Stimulated activated CD4-positive, alpha-beta T cell treated with anti-CD3 and anti-CD28 coated beads, Interleukin-4, amount 100 ng/mL, for 24 hours (primary cell): ENCODE results near the gene CBX7.

Experiments used
- DNase-seq: peaks from one replicate; pipeline ENCODE4 v3.0.0-alpha.2; 2020

CBX7 gene

DNA sequence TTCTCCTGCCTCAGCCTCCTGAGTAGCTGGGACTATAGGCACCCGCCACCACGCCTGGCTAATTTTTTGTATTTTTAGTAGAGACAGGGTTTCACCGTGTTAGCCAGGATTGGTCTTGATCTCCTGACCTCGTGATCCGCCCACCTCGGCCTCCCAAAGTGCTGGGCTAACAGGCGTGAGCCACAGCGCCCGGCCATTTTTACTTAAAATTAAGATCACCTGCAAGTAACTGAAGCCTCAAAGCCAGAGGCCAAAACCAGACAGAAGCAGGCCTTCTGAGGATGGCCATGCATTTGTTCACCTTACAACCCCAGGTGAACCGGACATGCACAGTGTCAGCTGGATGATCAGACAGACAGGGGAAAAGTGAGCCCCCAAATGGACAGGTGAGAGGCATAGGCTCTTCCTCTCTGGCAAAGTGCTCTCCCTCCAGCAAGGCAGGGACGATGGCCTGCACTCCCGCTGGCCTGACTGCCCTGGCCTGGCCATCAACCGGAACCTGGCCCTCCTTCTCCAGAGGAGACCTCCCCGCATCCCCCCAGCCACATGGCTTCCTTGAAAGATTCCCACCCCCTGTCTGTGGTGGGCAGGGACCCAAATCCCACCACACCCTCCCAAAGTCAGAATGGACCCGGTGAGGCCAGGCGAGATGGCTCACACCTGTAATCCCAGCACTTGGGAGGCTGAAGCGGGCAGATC, 29.6 kb downstream of the CBX7 start:
- no peak for DNase-seq

DNA sequence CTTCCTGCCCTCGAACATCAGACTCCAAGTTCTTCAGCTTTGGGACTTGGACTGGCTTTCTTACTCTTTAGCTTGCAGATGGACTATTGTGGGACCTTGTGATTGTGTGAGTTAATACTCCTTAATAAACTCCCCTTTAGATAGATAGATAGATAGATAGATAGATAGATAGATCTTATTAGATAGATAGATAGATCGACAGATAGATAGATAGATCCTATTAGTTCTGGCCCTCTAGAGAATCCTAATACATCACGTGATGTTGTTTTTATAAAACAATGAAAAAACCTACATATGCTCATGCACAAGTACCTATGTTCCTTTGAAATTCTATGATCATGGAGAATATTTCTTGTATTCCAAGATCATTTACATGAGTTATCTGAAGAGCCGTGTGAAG, 31.5 kb downstream of the CBX7 start:
- DNase-seq, result no peak

DNA sequence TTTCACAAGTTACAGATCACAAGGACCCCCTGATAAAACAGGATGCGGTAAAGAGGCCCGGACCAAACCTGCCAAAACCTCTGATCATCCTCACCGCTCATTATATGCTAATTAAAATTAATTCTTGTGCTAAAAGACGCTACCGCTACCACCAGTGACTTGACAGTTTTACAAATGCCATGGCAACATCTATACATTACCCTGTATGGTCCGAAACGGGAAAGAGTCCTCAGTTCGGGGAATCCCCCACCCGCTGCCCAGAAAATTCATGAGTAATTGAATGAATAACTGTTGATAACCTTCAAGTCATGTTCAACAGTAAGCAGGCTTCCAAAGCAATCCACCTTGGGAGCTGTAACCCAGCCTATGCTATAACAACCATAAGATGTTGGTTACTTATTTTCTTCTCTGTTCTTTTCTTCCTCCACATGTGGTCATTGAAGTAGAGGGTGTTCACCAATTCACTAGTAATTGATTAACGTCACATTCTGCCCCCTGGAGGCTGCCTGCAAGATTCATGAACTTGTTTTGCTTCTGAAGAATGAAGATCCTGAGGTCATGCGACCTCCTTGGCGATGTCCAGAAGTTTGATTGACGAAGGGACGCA, 34.8 kb downstream of the CBX7 start:
- peak; percentile 85 for DNase-seq

DNA sequence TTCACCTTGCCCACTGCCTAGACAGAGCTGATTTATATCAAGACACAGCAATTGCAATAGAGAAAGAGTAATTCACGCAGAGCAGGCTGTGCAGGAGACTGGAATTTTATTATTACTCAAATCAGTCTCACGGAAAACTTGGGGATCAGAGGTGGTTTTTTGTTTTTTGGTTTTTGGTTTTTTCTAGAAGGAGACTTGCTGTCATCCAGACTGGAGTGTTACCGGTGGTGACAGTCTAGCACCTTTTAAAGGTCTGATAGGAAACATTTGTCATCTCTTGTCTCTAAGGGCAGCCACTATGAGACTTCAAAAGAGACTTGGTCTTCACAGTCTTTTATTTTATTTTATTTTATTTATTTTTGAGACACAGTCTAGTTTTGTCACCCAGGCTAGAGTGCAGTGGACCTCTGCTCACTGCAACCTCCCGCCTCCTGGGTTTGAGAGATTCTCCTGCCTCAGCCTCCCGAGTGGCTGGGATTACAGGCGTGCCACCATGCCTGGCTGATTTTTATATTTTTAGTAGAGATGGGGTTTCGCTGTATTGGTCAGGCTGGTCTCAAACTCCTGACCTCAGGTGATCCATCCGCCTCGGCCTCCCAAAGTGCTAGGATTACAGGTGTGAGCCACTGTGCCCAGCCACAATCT, 36.4 kb downstream of the CBX7 start:
- DNase-seq, result peak; percentile 31

DNA sequence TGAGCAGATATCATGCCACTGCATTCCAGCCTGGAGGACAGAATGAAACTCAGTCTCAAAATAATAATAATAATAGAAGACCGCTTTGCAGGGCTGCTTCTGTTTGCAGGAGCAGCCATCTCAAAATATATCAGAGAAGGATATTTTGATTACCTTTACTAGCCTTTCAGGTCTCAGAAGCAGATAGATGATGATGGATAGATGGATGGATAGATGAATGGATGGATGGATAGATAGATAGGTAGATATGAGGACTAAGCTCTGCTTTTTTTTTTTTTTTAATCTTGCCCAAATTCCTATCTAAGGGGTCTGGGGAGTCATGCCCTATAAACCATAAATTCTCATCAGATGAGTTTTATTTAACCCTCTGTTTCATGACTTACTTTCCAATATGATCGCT, 36.9 kb downstream of the CBX7 start:
- no peak for DNase-seq

DNA sequence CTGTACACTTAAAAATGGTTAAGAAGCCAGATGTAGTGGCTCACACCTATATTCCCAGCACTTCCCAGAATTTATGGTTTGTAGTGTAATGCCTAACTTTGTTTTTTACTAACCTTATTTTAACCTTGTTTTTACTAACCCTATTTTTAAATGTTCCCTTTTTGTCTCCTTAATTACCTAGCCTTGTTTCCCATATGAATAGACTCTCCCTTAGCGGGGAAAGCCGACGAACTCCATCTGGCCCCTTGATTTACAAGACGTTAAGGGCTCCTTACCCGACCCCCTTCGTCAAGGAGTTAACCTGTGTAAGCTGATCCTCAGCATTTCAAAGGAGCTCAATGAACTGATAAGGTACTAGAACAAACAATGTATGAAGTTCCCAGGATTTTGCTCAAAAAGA, 38.4 kb downstream of the CBX7 start:
- DNase-seq, result no peak

DNA sequence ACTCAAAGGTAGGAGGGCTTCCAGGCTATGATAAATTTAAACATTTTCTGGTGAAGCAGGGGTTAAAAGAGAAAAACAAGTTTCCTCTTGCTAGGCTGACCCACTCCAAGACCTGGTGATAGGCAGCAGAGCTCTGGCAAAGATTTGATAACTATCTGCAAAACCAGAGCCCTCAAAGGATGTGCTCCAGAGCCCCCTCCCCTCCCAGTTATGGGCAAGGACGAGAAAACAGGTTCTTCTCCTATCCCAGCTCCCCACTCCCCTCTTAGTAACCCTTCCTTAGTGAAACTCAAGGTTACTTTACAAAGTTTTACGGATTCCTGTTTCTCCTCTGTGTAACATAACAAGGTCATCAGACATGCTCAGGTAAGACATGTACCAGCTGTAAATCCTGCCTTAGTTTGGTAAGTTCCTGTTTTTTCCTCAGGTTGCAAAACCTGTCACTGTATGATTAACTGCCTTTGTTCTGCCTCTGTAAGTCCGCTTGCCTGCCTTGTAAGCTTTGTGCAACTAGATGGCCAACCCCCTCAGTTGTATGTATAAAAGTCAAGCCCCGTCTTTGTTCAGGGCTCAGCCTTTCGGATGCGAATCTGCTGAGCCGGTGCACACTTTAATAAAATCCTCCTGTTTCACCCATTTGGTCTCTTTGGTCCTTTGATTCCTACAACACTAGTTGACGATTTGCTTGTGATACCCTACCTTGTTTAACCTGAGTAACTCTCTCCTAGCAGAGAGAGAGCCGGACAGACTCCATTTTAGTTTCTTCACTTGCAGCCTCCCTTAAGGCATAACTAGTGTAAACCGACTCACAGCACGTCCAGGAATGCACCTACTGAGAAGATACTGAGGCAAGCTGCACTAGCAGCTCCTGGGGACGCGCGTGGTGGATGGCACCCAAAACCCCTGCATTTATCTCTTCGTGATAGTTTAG, 41.6 kb downstream of the CBX7 start:
- DNase-seq, result no peak

DNA sequence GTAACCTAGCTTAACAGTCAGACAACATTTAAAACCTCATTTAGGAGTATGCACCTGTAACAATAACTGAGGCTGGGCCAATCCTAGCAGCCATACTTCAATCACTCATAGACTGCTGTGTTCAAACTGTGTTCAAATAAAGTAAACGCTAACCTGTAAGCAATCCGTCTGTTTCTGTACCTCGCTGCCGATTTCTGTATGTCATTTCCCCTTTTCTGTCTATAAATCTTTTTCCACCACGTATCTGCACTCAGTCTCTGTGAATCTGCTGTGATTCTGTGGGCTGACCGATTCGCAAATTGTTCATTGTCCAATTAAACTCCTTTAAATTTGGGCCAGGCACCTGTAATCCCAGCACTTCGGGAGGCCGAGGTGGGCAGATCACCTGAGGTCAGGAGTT, 43.1 kb downstream of the CBX7 start:
- no peak for DNase-seq

DNA sequence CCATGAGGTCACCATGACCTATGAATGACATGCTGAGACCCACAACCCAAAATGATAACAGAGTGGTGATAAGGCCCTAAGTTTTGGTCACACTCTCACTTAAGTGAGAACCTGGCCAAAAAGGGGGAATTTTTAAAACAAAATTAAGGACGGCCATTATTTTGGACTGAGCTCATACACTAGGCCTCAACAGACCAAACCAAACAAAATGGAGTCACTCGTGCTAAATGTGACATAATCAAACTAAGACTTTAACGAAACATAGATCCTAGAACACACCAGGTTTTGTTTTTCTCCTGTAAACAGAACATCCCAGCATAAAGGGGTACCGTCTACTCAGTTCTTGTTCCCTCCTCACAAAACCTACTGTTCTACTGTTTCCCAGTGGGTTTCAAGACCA, 44.0 kb downstream of the CBX7 start:
- no peak for DNase-seq

DNA sequence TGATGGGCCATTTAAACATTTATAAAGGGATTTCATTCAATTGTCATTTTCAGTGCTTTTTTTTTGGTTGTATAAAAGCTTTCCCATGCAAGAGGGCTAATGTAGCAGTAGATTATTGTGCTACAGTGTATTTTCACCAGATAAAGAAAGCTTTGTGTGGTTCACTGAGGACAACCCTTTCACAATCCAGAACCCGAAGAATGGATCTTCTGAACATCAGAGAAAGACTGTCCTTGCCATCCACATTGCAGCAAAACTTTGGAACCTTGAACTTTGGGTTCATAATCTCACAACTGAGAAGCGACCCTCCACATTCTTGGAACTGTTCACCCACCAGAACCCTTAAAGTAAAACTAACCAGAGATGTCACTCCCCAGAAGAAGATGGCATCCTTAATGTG, 46.2 kb downstream of the CBX7 start:
- no peak for DNase-seq

DNA sequence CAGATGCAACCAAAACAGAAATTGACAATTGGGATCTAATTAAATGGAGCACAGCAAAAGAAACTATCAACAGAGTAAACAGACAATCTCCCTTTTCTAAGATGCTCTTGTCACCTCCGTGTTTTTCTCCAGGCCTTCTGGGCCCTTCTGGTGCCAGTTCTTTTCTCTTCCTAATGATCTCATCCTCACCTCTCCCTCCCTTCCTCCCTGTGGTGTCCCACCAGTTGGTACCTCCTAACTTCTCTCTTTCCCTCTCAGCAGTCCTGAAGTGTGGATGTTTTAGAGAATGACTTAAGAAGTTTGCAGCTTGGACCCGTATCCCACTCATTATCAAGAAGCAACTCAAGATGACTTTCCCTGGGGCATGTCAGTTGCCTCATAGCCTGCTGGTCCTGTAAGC, 49.0 kb downstream of the CBX7 start:
- DNase-seq, result no peak

DNA sequence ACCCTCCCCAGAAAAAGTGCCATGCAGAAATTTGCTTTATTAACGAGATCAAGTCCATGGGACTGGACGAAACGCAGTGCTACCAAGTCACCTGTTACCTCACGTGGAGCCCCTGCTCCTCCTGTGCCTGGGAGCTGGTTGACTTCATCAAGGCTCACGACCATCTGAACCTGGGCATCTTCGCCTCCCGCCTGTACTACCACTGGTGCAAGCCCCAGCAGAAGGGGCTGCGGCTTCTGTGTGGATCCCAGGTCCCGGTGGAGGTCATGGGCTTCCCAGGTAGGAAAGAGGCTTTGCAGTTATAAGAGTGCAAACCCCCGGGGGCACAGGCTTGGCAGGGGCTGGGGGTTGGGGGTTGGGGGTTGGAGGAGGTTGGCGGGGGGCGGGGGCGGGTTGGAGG, 51.3 kb downstream of the CBX7 start:
- no peak for DNase-seq

DNA sequence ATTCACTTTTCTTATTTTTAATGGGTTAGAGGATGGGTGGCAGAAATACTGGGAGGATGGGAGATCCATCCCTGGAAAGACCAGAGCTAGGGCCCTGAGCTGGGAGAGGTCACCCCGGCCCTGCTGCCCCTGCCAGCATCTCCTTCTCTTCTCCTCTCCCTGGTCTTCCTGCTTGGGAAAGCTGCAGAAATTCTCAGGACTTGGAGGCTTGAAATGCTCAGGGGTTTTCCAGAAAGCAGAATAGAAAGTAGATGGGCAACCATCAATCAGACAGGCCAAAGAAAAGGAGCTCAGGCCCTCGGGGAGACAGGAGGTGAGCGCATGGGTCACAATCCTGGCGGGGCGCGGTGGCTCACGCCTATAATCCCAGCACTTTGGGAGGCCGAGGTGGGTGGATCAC, 53.9 kb downstream of the CBX7 start:
- no peak for DNase-seq

DNA sequence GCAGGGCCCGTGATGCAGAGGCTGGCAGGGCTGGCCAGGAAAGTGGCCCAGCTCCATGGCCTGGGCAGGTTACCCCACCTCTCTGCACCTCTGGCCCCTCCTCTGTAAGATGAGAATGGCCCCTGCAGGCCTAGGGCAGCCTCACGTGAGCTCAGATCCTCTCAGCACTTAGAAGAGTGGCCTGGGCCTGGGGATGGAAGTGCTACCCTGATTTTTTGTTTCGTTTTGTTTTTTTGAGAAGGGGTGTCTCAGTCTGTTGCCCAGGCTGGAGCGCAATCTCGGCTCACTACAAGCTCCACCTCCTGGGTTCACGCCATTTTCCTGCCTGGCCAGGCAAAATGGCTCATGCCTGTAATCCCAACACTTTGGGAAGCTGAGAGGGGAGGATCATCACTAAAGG, 54.5 kb downstream of the CBX7 start:
- DNase-seq, result no peak

DNA sequence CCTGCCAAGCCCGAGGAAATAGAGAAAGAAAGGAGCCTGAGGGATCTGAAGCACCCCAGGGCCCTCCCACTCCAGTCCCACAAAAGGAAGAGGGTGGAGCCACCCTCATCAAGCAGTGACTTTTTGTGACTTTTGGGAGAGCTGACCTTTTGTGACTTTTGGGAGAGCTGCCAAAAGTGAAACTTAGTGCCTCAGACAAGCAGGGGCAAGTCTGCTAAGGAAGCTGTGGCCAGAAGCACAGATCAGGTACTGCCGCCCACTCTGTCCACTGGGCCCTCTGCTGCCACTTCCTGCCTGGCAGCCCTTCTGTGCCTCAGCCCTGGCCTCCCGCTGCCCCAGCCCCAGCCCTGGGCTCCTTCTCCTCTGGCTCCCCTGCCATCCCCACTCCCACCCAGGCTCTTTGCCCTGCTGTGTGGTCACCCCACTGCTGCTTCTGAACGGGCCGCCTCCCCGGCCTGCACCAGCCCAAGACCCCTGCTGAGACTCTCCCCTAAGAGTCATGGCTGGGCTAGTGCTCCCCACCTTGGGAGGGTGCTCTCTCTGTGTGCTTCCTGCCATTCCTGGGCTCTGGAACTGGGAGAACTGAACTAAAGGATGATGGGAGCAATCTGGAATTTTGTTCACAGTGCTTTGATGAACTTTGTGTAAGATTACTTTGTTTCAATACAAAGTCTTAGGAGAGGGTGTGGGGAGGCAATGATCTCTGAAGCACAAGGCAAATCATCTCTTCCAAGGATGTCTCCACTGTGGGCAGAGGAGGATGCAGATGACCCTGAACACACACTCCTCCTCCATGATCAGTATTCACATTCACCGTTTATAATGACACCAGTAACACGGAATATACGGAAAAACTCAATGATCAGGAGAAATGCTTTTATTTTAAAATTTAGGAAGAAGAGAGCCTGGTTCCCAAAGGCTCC, 55.1 kb downstream of the CBX7 start, which contains the start of gene APOBEC3H:
Gene APOBEC3H, plus strand, starts transcription at position 147 of the 923 bp plus-strand sequence. CDS start 3,035 bp downstream, outside the sequence.
- DNase-seq, result peak; percentile 29

DNA sequence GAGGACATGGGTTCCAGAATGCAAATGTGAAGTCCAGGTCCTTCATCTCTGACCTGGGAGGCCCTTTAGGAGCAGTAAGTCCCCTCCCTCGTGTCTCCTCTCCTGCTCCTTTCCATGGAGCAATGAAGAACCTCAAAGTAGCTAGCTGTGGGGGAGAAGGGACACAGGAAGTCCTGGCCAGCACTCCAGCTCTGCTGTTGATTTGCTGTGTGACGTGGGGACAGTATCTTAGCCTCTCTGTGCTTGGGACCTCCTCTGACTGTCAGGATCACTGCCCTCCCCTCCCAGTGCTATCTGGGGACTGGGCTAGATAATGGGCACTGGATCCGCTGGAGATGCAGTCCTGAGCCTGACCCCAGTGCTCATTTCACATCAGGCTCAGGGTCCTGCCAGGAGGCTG, 56.5 kb downstream of the CBX7 start:
- DNase-seq, result no peak

DNA sequence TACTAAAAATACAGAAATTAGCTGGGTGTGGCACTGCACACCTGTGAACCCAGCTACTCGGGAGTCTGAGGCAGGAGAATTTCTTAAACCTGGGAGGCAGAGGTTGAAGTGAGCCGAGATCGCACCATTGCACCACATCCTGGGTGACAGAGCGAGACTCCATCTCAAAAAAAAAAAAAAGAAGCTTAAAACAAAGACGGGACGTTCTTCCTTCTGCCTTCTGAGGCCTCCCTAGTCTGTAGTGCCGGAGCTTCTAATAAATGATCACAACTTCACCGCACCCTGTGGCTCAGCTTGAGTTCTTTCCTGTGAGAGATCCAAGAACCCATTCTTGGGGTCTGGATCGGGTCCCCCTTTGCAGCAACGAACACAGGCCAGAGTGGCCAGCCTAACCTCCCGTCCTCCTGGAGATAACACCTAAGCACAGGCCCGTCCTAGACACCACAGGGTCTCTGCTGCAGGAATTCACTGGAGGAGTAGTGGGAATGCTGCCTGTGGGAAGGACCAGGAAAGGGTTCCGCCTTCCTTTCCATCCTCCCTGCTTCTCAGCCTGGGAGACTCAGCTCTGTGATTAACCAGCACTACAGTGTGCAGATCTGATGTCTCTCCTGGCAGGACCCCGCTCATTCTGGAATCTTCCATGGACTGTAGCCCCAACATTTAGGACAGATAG, 57.6 kb downstream of the CBX7 start:
- no peak for DNase-seq

DNA sequence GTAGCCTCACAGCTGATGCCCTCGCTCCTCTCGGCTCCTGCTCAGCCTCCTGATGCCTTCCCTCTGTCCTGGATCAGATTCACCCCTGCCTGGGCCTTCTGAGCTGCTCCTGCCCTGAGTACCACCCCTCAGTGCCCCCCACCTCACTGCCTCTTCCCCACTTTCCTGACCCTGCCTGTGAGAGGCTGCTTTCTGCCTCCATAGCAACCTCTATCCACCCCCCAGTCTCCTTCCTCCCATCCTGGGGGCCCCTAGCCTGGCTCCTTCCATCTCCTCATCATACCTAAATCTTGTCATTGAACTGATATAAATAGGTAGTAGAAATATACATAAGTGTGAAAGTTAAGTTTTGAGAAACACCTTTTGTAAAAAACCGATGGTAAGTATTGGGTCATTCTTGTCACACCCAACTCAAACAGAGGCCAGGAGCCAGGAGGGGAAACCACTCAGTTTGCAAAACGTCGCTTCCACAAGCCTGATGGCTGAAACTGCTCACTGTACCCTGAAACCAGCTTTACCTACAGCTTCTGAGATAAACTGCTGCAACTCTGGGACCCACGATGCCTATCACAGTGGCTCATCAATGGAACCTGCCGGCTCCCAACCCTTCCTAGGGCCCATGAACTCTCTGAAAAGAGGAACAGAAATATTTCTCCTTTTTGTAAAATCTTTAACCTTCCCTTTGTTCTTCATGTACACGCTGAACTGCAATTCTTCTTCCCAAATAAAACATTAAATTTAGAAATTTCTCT, 60.2 kb downstream of the CBX7 start:
- peak; percentile 36 for DNase-seq

DNA sequence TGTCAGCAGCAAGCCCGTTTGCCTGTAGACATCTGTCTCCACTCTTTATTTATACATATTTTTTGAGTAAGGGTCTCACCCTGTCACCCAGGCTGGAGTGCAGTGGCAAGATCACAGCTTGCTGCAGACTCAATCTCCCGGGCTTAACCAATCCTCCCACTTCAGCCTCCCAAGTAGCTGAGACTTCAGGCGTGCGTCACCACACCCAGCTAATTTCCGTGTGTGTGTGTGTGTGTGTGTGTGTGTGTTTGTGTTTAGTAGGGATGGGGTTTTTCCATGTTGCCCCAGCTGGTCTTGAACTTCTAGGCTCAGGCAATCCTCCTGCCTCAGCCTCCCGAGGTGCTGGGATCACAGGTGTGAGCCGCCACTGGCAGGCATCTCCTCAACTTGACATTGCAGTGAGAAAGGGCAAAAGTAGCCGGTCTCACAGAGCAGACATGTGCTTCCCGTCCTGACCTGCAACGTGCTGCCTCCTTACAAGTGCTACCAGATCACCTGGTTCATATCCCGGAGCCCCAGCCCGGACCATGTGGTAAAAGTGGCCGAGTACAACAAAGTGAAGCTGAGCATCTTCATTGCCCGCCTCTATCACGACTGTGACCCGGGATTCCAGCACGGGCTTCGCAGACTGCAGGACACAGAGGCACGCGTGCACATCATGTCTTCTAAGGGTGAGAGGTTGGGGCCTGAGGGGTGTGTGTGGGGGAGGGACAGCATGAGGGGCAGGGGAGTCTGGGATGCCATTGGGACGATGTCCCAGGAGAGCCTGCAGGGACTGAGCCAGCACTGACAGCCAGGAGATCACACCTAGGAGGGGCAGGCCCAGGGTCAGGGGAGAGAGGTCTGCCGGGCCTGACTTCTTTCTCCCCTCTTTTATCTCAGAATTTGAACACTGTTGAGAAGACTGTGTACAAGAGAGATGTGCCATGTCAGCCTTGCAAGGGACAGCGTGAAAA, 61.1 kb downstream of the CBX7 start:
- no peak for DNase-seq
